HG03135 (cell line): ENCODE measurements around the gene PASK.

Source experiments
- ATAC-seq: cut with Tn5 transposase; IDR thresholded peaks from one replicate; pipeline ENCODE4 v1.9.1; 2021; ENCODE audit warnings: mild to moderate bottlenecking, moderate library complexity; ENCODE audit not compliant: unreplicated experiment

PASK gene

GRCh38 chr2:241149925-241150659 lies 820 bp upstream of the PASK start, which contains the start of gene PPP1R7:
PPP1R7 (plus strand) TSS chr2:241150467; CDS start chr2:241150496, 29 bp downstream.
- ATAC-seq: peak; percentile 64

GRCh38 chr2:241149675-241149924 lies 328 bp upstream of the PASK start:
- no peak for ATAC-seq

DNA sequence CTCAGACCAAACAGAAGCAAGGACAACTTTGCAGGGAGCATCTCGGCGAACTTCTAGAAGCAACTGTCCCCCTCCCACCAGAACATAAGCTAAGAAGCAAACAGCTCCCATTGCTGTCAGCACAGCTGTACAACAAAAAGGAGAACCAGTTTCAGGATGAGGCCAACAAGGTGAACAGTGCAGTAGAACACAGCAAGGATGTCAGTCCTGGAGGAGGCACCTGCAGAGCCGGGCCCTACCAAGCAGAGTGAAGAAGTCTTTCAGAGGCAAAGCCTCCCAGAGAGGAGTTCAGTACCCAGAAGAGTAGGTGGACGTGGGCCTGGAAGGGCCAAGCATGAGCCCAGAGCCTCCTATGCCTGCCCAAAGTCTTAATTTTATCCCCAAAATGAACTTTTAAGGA lies 1.0 kb downstream of the PASK start:
- no peak for ATAC-seq

DNA sequence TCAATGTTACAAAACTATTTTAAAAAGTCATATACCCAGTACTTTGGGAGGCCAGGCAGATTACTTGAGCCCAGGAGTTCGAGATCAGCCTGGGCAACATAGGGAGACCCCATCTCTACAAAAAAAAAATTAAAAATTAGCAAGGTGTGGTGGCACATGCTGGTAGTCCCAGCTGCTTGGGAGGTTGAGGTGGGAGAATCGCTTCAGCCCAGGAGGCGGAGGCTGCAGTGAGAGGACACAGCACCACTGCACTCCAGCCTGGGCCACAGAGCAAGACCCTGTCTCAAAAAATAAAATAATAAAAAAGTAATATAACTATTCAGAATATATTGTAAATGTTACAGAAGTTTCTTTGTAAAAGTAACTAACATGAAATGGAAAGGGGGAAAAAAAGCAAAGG lies 1.9 kb downstream of the PASK start:
- no peak for ATAC-seq

- no peak for ATAC-seq
Observed at GRCh38 chr2:241146286-241146685, 3.0 kb downstream of the PASK start.

GRCh38 chr2:241142593-241142992 lies 6.7 kb downstream of the PASK start:
- no peak for ATAC-seq

- no peak for ATAC-seq
Observed at GRCh38 chr2:241142063-241142462, 7.2 kb downstream of the PASK start.

DNA sequence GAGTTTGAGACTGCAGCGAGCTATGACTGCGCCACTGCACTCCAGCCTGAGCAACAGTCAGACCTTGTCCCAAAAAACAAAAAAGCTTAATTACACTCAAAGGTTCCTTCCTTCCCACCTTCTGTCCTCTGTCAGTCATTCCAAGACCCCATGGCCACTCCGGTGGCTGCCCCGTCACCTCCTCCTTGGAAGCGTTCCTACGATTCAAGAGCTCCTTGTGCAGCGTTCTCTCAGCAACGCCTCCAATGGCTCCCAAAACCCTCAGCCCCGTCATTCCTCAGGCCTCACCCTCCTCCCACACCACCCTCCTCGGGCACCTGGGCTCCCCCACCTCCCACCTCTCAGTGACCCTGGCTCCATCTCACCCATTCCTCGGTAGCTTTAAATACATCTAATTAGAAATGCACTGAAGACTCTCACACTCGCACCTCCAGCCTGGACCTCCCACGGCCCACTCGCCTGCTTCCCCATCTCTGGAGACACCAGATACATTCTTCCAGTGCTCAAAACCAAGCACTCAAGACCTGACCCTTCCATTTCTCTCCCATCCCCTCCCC lies 8.0 kb downstream of the PASK start:
- no peak for ATAC-seq

DNA sequence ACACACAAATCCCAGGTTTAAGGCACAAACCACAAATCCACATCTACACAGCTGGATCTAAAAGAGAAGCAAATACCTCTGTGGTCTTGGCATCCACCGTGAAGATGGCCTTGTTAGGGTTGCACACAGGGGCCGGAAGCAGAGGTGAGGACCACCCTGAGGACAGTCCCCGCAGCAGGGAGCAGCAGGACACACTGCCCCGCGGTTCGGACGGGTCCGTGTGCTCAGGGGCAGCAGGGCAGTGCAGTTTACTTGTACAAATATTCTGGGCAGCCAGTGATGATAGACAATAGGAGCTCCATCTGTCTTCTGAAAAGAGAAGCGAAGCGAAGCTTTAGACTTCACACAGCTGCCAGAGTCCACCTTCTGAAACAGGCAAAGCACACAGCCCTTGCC lies 8.8 kb downstream of the PASK start:
- no peak for ATAC-seq

DNA sequence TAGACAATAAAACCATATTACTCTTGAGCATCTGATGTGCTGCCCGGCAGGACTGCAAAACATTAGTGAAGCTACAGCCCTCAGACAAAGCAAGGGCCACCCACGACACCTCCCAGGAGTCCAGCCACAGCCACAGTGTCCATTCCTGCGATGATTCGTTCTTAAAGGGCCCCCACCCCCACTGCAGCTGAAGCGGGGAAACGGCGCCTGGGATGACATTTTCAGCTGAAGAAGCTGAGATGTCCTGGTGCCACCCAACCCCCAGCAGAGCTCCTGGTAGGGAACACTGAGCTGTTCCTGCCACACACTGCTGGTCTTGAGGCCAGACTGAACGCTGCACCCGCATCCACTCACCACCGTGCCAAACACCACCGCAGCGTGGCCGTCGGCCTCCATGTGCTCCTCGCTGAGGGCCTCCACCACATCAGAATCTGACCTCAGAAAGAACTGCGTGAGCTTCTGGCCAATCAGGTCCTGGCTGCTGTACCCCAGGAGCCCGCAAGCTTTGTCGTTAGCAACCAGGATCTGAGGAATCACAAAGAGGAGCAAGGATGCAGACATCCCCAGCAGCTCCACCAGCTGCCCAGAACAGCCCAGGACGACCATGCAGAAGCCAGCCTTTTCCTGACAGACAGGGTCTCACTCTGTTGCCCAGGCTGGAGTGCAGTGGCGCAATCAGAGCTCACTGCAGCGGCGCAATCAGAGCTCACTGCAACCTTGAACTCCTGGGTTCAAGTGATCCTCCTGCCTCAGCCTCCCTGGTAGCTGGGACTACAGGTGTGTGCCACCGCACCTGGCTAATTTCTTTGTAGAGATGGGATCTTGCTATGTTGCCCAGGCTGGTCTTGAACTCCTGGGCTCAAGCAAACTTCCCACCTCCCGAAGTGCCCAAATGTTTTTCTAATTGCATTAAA lies 9.5 kb downstream of the PASK start:
- ATAC-seq: no peak

DNA sequence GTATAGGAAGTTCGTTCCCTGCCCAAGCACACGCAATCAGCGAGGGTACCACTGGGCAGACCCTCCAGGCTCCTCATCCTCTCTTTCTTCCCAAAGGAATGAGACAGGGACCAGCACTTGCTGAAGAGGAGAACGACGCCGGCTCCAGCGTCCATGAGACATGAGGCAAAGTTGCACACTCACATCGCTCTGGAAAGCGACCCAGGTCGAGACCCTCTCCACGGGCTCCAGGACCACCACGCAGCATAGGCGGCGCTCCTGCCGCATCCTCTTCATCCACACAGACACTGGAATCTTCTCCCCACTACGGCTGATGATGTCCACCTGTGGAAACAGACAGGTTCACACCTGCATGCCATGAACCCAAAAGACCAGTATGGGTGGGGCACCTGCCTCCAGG lies 10.8 kb downstream of the PASK start:
- ATAC-seq: no peak

DNA sequence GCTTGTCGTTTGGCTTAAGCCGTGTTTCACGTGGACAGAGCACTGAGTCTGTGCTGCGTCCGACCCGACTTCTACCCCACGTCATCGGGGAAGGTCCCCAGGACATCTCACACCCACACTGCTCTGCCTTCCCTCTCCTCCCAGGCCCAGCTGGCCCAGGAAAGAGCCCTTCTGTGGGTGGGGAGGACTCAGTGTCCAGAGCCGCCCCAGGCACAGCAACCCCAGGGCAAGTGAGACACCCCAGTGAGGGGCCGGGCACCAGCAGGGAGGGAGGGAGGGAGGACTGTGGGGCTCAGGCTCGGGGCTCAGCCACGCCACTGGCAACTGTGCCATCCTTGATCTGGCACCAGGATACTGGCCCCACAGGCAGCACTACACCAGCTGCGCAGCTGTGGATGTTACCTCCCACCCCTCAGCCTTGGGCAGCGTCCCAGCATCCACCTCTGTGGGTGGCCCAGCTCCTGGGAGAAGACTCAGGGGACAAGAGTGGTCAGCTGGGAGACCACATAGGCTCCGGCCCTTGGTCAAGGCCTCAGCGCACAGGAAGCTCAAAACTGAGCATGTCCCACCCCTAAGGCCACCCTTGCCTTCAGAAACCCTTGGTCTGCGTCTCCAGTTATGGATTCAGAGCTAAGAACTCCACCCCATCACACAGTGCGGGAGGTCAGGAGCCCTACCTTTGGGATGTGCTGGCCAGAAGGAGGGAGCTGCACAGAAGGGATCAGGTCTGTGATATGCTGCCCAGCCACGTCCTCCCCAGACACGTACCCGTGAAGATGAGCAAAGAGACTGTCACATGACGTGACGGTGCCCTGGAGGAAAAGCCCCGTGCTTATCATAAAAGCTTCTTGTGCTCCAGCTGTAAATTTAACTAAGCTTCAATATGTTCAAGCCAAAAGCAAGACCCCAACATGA lies 11.7 kb downstream of the PASK start:
- no peak for ATAC-seq

- no peak for ATAC-seq
Observed at GRCh38 chr2:241136661-241137260, 12.5 kb downstream of the PASK start.

DNA sequence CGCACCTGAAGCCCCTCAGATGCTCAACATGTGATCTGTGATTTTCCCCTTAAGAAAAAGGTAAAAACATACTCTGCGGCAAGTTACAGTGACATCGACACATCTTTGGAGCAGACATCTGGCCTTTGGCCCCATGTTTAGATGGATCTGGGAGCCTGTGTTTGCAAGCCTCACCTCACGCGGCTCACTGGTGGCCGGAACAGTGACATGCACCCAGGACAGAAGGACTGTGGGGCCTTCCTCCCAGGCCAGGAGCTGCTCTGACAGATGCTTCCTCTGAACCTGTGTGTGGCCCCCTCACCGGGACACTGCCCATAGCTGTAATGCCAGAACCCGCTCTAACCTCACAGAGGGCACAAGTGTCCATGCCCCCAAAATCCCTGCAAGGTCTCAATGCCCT lies 13.1 kb downstream of the PASK start:
- no peak for ATAC-seq

DNA sequence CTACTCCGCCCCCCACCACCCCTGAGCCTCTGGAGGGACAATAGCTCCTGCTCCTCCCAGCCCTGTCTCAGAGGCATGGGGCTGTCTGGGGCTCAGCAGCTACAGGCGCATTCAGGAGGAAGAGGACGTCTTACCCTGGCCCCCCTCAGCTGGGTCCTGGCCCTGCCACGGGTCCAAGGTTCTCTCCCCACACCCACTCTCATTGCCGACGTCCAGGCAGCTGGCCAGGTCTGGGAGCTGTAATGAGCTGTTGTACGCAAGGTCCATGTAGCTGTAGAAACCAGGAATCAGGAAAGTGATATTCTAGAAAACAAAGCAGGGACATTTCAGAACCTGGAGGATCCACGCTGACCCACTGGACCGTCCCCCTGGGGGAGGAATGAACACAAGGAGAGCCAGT lies 13.5 kb downstream of the PASK start:
- no peak for ATAC-seq

- ATAC-seq: no peak
Observed at GRCh38 chr2:241134711-241135110, 14.6 kb downstream of the PASK start.

DNA sequence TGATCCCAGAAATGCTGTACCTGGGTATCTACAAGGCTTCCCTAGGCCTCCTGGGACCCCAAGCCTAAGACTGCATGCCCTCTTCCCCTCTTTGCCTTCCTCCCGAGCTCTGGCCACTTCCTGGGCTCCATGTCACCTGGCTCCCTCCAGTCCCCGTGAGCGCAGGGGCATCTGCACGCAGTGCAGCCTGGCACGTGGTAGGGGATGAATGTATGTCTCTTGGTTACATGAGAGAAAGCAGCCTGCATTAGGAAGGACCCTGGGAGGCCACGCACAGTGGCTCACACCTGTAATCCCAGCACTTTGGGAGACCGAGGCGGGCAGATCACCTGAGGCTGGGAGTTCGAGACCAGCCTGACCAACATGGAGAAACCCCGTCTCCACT lies 15.8 kb downstream of the PASK start:
- no peak for ATAC-seq

GRCh38 chr2:241132538-241133435 lies 16.5 kb downstream of the PASK start:
- ATAC-seq: no peak

DNA sequence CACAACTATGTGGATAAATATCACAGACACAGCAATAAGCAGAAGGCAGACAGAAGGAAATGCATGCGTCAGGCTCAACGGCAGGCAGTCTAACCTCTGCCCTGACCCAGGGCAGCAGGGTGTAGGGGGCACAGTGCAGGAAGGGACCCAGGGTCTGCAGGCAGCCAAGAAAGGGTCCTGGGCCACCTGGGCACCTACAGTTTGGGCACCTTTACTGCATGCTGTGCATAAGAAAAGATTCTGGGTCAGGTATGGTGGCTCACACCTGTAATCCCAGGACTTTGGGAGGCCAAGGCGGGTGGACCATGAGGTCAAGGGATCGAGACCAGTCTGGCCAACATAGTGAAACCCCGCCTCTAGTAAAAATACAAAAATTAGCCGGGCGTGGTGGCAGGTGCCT lies 17.7 kb downstream of the PASK start:
- no peak for ATAC-seq

GRCh38 chr2:241130316-241130715 lies 19.0 kb downstream of the PASK start:
- no peak for ATAC-seq
